Keratinocyte (primary cell): ENCODE measurements around the gene TBL1XR1. TPM values are rescaled to one million over a fixed set of nuclear protein-coding genes. Genes with fewer than 3 reads are reported as not detected.

Source experiments
- DNase-seq: peaks from one replicate; pipeline ENCODE4 v3.0.0-alpha.2; 2011; ENCODE audit warnings: low read depth, missing footprints, low spot score
- FAIRE-seq: peaks from 2 replicates; lab custom pipeline; 2011; peaks lifted over from hg19 to GRCh38; lab: Jason Lieb, UNC
- H2AFZ ChIP-seq: 2 replicates; pipeline ENCODE4 v1.6.0; 2012; ENCODE audit warnings: low read length, control low read depth, inconsistent platforms; ENCODE audit not compliant: control insufficient read depth
- H3K27ac ChIP-seq: 2 replicates; pipeline ENCODE4 v1.5.1; 2011; ENCODE audit warnings: low read length; ENCODE audit not compliant: control insufficient read depth, insufficient read depth
- H3K27me3 ChIP-seq: 3 replicates; pipeline ENCODE4 v1.6.0; 2011; ENCODE audit warnings: low read length; ENCODE audit not compliant: control insufficient read depth, insufficient read depth; ENCODE audit errors: extremely low read depth
- H3K36me3 ChIP-seq, 2 experiments: 2 replicates in 1 of 2; 3 replicates in 1 of 2; pipeline ENCODE4 v1.5.1; 2011; ENCODE audit warnings: low read length in 2 of 2, mild to moderate bottlenecking in 1 of 2; ENCODE audit not compliant: control insufficient read depth in 2 of 2, insufficient read depth in 2 of 2; ENCODE audit errors: extremely low read depth in 1 of 2
- H3K4me1 ChIP-seq: 3 replicates; pipeline ENCODE4 v1.5.1; 2011; ENCODE audit warnings: low read length; ENCODE audit not compliant: control insufficient read depth, insufficient read depth; ENCODE audit errors: extremely low read depth
- H3K4me2 ChIP-seq: 3 replicates; pipeline ENCODE4 v1.6.0; 2011; ENCODE audit warnings: low read depth, low read length; ENCODE audit not compliant: control insufficient read depth, insufficient read depth; ENCODE audit errors: extremely low read depth
- H3K4me3 ChIP-seq, 3 experiments: fragments of 200-600 bp in 1 of 3; sonication (generic) in 1 of 3; 2 replicates in 2 of 3; 3 replicates in 1 of 3; pipeline ENCODE4 v1.5.1; 2011 to 2016; ENCODE audit warnings: low read length in 3 of 3, mild to moderate bottlenecking in 3 of 3, control low read depth in 2 of 3, inconsistent platforms in 1 of 3, low read depth in 1 of 3, mixed read lengths in 1 of 3, mixed run types in 1 of 3, moderate library complexity in 1 of 3; ENCODE audit not compliant: control insufficient read depth in 2 of 3, insufficient read depth in 2 of 3; ENCODE audit errors: extremely low read depth in 1 of 3
- H3K79me2 ChIP-seq: 2 replicates; pipeline ENCODE4 v1.6.0; 2012; ENCODE audit warnings: low read length; ENCODE audit not compliant: control insufficient read depth, insufficient read depth
- H3K9ac ChIP-seq: 3 replicates; pipeline ENCODE4 v1.6.0; 2011; ENCODE audit warnings: low read length; ENCODE audit not compliant: control insufficient read depth, insufficient read depth; ENCODE audit errors: extremely low read depth
- H3K9me1 ChIP-seq: 3 replicates; pipeline ENCODE4 v1.6.0; 2011; ENCODE audit warnings: low read length; ENCODE audit not compliant: control insufficient read depth, insufficient read depth; ENCODE audit errors: extremely low read depth
- H3K9me3 ChIP-seq: 2 replicates; pipeline ENCODE4 v1.5.1; 2012; ENCODE audit warnings: low read depth, low read length; ENCODE audit not compliant: control insufficient read depth
- H4K20me1 ChIP-seq: 3 replicates; pipeline ENCODE4 v1.6.0; 2011; ENCODE audit warnings: low read length; ENCODE audit not compliant: control insufficient read depth, insufficient read depth; ENCODE audit errors: extremely low read depth
- EZH2 ChIP-seq: IDR thresholded peaks from one replicate; pipeline ENCODE4 v1.6.1; 2012; ENCODE audit warnings: inconsistent platforms, mild to moderate bottlenecking, low read length, moderate library complexity
- dilution Hi-C: fragments of 300-500 bp; cut with MboI; formaldehyde crosslinking; loops from one replicate; pipeline ENCODE4 v1.7.0; 2020; ENCODE audit warnings: low sequenced_read_pairs; ENCODE audit not compliant: extremely low pct_ligation_motif_present
- polyA plus RNA-seq, 5 experiments: library from polyadenylated mRNA; depleted of rRNA in 3 of 5; stranded (reverse) in 3 of 5; stranded (forward) in 1 of 5; unstranded in 1 of 5; fragments of >200 nt; gene quantifications; 1 replicate in 1 of 5; 2 replicates in 3 of 5; 3 replicates in 1 of 5; pipeline versions ENCODE4 v1.2.1 to v1.2.3, GENCODE V29; 2011 to 2012; ENCODE audit warnings: missing spikeins in 2 of 5, low read depth in 1 of 5, low replicate concordance in 1 of 5
- TF ChIP-seq, protein P1 (sequence below), 3 experiments: IDR thresholded peaks in 1 of 3; conservative IDR thresholded peaks in 1 of 3; optimal IDR thresholded peaks in 1 of 3; 2 replicates in 2 of 3; 3 replicates in 1 of 3; pipeline versions ENCODE3 to v1.5.1; 2011; ENCODE audit warnings: low read length in 3 of 3, mild to moderate bottlenecking in 3 of 3, moderate library complexity in 2 of 3, control low read depth in 1 of 3, inconsistent platforms in 1 of 3; ENCODE audit not compliant: insufficient read depth in 2 of 3; ENCODE audit errors: extremely low read depth in 1 of 3

The TBL1XR1 gene
- polyA plus RNA-seq, 1 donor (not counting 4 experiments of a cell fraction or from before 2014, with no cell fraction given), result 169 TPM

DNA sequence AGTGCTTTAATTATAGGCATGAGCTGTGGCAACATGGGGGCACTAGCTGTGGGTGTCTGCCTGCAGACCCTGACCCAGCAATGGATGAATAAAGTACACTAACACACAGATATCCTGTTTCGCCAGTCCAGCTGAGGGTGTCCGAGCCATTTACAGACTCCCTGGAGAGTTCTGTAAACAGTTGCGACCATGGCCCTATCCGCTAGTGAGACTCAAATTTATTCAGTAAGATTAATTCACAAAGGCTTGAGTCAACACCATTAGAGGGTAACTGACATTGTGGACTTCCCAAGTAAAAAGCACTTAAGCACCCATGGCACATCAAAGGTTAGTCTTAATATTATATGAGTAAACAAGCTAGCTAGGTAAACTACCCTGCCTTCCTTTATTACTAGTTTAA is 161.6 kb downstream of the TBL1XR1 start:
- Histone ChIP-seq H3K4me3 (no peak overlapping the region), H3K27me3 (no peaks in the 10 kb centered on the region), H3K9me1 (no peaks in the 10 kb centered on the region), H2AFZ (no peak overlapping the region), H4K20me1 (no peaks in the 10 kb centered on the region), H3K79me2 (peaks cover 2% of the 10 kb centered on the region), H3K36me3 (peaks cover 11 to 15% of the 10 kb centered on the region in 2 experiments), H3K9ac (no peak overlapping the region), H3K27ac (no peak overlapping the region), H3K4me1 (peaks cover 18% of the 10 kb centered on the region), H3K9me3 (no peaks in the 10 kb centered on the region), H3K4me2 (no peak overlapping the region)
- dilution Hi-C loops, result no loop called here
- TF ChIP-seq EZH2, result no peak
- TF ChIP-seq, protein P1, sequence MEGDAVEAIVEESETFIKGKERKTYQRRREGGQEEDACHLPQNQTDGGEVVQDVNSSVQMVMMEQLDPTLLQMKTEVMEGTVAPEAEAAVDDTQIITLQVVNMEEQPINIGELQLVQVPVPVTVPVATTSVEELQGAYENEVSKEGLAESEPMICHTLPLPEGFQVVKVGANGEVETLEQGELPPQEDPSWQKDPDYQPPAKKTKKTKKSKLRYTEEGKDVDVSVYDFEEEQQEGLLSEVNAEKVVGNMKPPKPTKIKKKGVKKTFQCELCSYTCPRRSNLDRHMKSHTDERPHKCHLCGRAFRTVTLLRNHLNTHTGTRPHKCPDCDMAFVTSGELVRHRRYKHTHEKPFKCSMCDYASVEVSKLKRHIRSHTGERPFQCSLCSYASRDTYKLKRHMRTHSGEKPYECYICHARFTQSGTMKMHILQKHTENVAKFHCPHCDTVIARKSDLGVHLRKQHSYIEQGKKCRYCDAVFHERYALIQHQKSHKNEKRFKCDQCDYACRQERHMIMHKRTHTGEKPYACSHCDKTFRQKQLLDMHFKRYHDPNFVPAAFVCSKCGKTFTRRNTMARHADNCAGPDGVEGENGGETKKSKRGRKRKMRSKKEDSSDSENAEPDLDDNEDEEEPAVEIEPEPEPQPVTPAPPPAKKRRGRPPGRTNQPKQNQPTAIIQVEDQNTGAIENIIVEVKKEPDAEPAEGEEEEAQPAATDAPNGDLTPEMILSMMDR (optimal IDR thresholded peaks at IDR 0.05 in 1 of 3, IDR thresholded peaks at IDR 0.05 in 1 of 3, conservative IDR thresholded peaks at IDR 0.05 in 1 of 3; ENCODE audit: extremely low read depth in 1 of 3, insufficient read depth in 2 of 3, low read length in 3 of 3), result no peak
- no peak for FAIRE-seq
- no peak for DNase-seq

DNA sequence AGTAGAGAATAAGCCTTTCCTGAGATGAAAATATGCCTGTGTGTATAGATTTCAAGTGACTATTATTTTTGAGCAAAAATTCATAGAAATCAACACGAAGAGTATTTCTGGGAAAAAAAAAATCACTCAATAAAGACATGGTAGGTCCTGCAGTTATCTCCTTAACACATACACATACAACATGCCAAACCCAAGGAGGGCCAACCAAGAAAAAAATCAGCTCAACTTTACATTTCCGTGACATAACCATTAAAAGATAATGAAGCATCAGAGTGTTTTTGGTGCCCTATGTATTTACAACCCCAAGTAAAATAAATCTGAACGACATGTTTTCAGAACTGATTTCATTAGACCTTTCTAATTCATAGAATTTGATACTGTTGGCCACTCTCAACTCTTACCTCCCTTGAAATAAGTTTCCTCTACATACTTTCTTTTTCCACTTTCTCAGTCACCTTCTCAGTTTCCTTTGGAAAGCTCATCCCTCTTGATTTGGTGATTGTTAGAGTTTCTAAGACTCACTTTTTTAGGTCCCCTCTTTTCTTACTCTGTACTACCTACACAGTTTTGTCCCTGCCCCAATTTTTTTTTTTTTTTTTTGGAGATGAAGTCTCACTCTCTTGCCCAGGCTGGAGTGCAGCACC is 162.3 kb downstream of the TBL1XR1 start:
- dilution Hi-C loops, result no loop called here
- no peaks in the 10 kb centered on the region for H4K20me1 ChIP-seq
- no peak for TF ChIP-seq EZH2
- TF ChIP-seq, protein P1 (optimal IDR thresholded peaks at IDR 0.05 in 1 of 3, IDR thresholded peaks at IDR 0.05 in 1 of 3, conservative IDR thresholded peaks at IDR 0.05 in 1 of 3; ENCODE audit: extremely low read depth in 1 of 3, insufficient read depth in 2 of 3, low read length in 3 of 3), result no peak
- H3K9ac ChIP-seq, result no peak overlapping the region
- no peaks in the 10 kb centered on the region for H3K9me1 ChIP-seq
- FAIRE-seq (no peak), DNase-seq (no peak)
- peaks cover 11 to 15% of the 10 kb centered on the region in 2 experiments for H3K36me3 ChIP-seq
- no peak overlapping the region for H2AFZ ChIP-seq
- peaks cover 2% of the 10 kb centered on the region for H3K79me2 ChIP-seq
- no peak overlapping the region for H3K4me2 ChIP-seq
- no peak overlapping the region for H3K4me3 ChIP-seq
- no peaks in the 10 kb centered on the region for H3K9me3 ChIP-seq
- H3K27ac ChIP-seq, result no peak overlapping the region
- H3K27me3 ChIP-seq, result no peaks in the 10 kb centered on the region
- H3K4me1 ChIP-seq, result peaks cover 12% of the 10 kb centered on the region
